H1 (cell line): ENCODE results near the gene FBXW5. TPM values are rescaled to one million over a fixed set of nuclear protein-coding genes. Genes with fewer than 3 reads are reported as not detected.

Experiments used
- CTCF ChIA-PET: fragments of 300-600 bp; sonication (Branson Sonifier 250); formaldehyde crosslinking; loops from one replicate; lab custom pipeline; 2021; ENCODE audit not compliant: partially characterized antibody; lab: Charles Lee
- POLR2A ChIA-PET: fragments of 300-600 bp; sonication (Branson Sonifier 250); formaldehyde crosslinking; loops from one replicate; lab custom pipeline; 2021; ENCODE audit warnings: inconsistent platforms; ENCODE audit not compliant: partially characterized antibody; lab: Charles Lee
- DNase-seq, 2 experiments: peaks; one replicate each; pipeline versions ENCODE4 v3.0.0 to v3.0.0-alpha.2; 2010 to 2022; ENCODE audit warnings: low spot score in 2 of 2, low read depth in 1 of 2, mixed read lengths in 1 of 2
- FAIRE-seq: peaks from 2 replicates; lab custom pipeline; 2011; peaks lifted over from hg19 to GRCh38; lab: Jason Lieb, UNC
- H2AFZ ChIP-seq: 2 replicates; pipeline ENCODE4 v1.8.1; 2012; ENCODE audit warnings: low read length, inconsistent platforms
- H2AK5ac ChIP-seq: 2 replicates; pipeline ENCODE4 v1.6.1; 2013; ENCODE audit warnings: low read depth, low read length
- H2BK120ac ChIP-seq: replicated peaks from 2 replicates; pipeline ENCODE3; 2013; ENCODE audit warnings: low read depth, low read length, inconsistent platforms
- H2BK12ac ChIP-seq: 2 replicates; pipeline ENCODE4 v1.6.1; 2013; ENCODE audit warnings: low read depth, low read length
- H2BK15ac ChIP-seq: 2 replicates; pipeline ENCODE4 v1.6.1; 2013; ENCODE audit warnings: low read length
- H2BK20ac ChIP-seq: 2 replicates; pipeline ENCODE4 v1.6.1; 2013; ENCODE audit warnings: low read length
- H2BK5ac ChIP-seq: 2 replicates; pipeline ENCODE4 v1.6.1; 2013; ENCODE audit warnings: low read depth, low read length
- H3K14ac ChIP-seq: 2 replicates; pipeline ENCODE4 v1.6.1; 2013; ENCODE audit warnings: inconsistent platforms; ENCODE audit not compliant: insufficient read length
- H3K18ac ChIP-seq: 2 replicates; pipeline ENCODE4 v1.6.1; 2013; ENCODE audit warnings: low read length; ENCODE audit errors: extremely low read depth
- H3K23ac ChIP-seq: 2 replicates; pipeline ENCODE4 v1.6.1; 2013; ENCODE audit warnings: inconsistent platforms; ENCODE audit not compliant: insufficient read length
- H3K23me2 ChIP-seq: 2 replicates; pipeline ENCODE4 v1.6.1; 2013; ENCODE audit warnings: low read depth, low read length
- H3K27ac ChIP-seq: 2 replicates; pipeline ENCODE4 v1.6.1; 2011; ENCODE audit warnings: low read depth, low read length, inconsistent platforms
- H3K27me3 ChIP-seq, 4 experiments: replicated peaks in 1 of 4; 1 replicate in 1 of 4; 2 replicates in 3 of 4; pipeline versions ENCODE4 v1.6.1 to v1.8.1; 2011 to 2013; ENCODE audit warnings: low read length in 3 of 4, mild to moderate bottlenecking in 3 of 4, inconsistent platforms in 2 of 4, mixed read lengths in 2 of 4, moderate library complexity in 1 of 4; ENCODE audit not compliant: control insufficient read depth in 3 of 4, insufficient read depth in 3 of 4; ENCODE audit errors: extremely low read depth in 1 of 4
- H3K36me3 ChIP-seq, 4 experiments: 2 replicates each; pipeline versions ENCODE4 v1.6.1 to v1.8.1; 2011 to 2013; ENCODE audit warnings: mild to moderate bottlenecking in 4 of 4, low read length in 3 of 4, moderate library complexity in 2 of 4, control low read depth in 1 of 4, inconsistent platforms in 1 of 4; ENCODE audit not compliant: insufficient read depth in 4 of 4, control insufficient read depth in 2 of 4
- H3K4ac ChIP-seq: replicated peaks from 2 replicates; pipeline ENCODE3; 2013; ENCODE audit warnings: low read length, low read depth, mixed read lengths, inconsistent platforms; ENCODE audit not compliant: insufficient read length
- H3K4me1 ChIP-seq, 4 experiments: replicated peaks in 1 of 4; 1 replicate in 1 of 4; 2 replicates in 3 of 4; pipeline versions ENCODE4 v1.6.1 to v1.8.1; 2011 to 2013; ENCODE audit warnings: low read length in 3 of 4, inconsistent platforms in 2 of 4, mixed read lengths in 1 of 4; ENCODE audit not compliant: insufficient read depth in 4 of 4, control insufficient read depth in 3 of 4
- H3K4me2 ChIP-seq, 2 experiments: 2 replicates each; pipeline versions ENCODE4 v1.6.1 to v1.8.1; 2011 to 2013; ENCODE audit warnings: low read depth in 2 of 2, low read length in 2 of 2, control low read depth in 1 of 2, inconsistent platforms in 1 of 2, mild to moderate bottlenecking in 1 of 2; ENCODE audit not compliant: insufficient read depth in 1 of 2
- H3K4me3 ChIP-seq, 4 experiments: fragments of 200-600, 300-600 bp in 1 of 4; sonication (generic), shearing (Covaris generic), sonication (Bioruptor Twin) in 1 of 4; 2 replicates each; pipeline versions ENCODE4 v1.5.1 to v1.8.1; 2011 to 2016; ENCODE audit warnings: low read length in 4 of 4, low read depth in 3 of 4, control low read depth in 2 of 4, inconsistent platforms in 2 of 4, mild to moderate bottlenecking in 2 of 4, mixed read lengths in 1 of 4, moderate library complexity in 1 of 4; ENCODE audit not compliant: insufficient read depth in 2 of 4; ENCODE audit errors: extremely low read depth in 1 of 4
- H3K56ac ChIP-seq: replicated peaks from 2 replicates; pipeline ENCODE3; 2013; ENCODE audit warnings: low read depth, mild to moderate bottlenecking, mixed read lengths, low read length, inconsistent platforms; ENCODE audit not compliant: insufficient read length
- H3K79me1 ChIP-seq: 2 replicates; pipeline ENCODE4 v1.6.1; 2013; ENCODE audit warnings: low read depth, low read length, control low read depth
- H3K79me2 ChIP-seq, 2 experiments: 2 replicates each; pipeline versions ENCODE4 v1.6.1 to v1.8.1; 2012 to 2013; ENCODE audit warnings: low read length in 2 of 2, mild to moderate bottlenecking in 2 of 2, inconsistent platforms in 1 of 2; ENCODE audit not compliant: insufficient read depth in 2 of 2, control insufficient read depth in 1 of 2
- H3K9ac ChIP-seq, 4 experiments: replicated peaks in 1 of 4; 1 replicate in 1 of 4; 2 replicates in 3 of 4; pipeline versions ENCODE4 v1.6.1 to v1.8.1; 2011 to 2013; ENCODE audit warnings: low read depth in 3 of 4, low read length in 3 of 4, control low read depth in 2 of 4, mild to moderate bottlenecking in 2 of 4, moderate library complexity in 2 of 4, inconsistent platforms in 1 of 4; ENCODE audit errors: extremely low read depth in 1 of 4
- H3K9me3 ChIP-seq, 2 experiments: 2 replicates each; pipeline versions ENCODE4 v1.6.1 to v1.8.1; 2012 to 2013; ENCODE audit warnings: mild to moderate bottlenecking in 2 of 2, moderate library complexity in 2 of 2, control low read depth in 1 of 2, inconsistent platforms in 1 of 2, low read depth in 1 of 2, low read length in 1 of 2, mixed read lengths in 1 of 2; ENCODE audit not compliant: insufficient read depth in 2 of 2
- H4K20me1 ChIP-seq, 2 experiments: replicated peaks in 1 of 2; 2 replicates each; pipeline versions ENCODE3 to v1.8.1; 2011 to 2013; ENCODE audit warnings: inconsistent platforms in 2 of 2, low read length in 2 of 2, mild to moderate bottlenecking in 1 of 2; ENCODE audit not compliant: insufficient read depth in 2 of 2, control insufficient read depth in 1 of 2
- H4K5ac ChIP-seq: 2 replicates; pipeline ENCODE4 v1.6.1; 2013; ENCODE audit warnings: low read length, low read depth, mixed read lengths, inconsistent platforms; ENCODE audit not compliant: insufficient read length
- H4K8ac ChIP-seq: 2 replicates; pipeline ENCODE4 v1.8.0; 2013; ENCODE audit warnings: mild to moderate bottlenecking, moderate library complexity, low read length, inconsistent platforms; ENCODE audit not compliant: insufficient read depth; ENCODE audit errors: extremely low read depth
- H4K91ac ChIP-seq: replicated peaks from 2 replicates; pipeline ENCODE3; 2013; ENCODE audit warnings: low read length, mixed read lengths, inconsistent platforms; ENCODE audit not compliant: insufficient read length
- CHD1 ChIP-seq: IDR thresholded peaks from 2 replicates; pipeline ENCODE4 v1.6.1; 2012; ENCODE audit warnings: low read depth, low read length, improper control_type of control experiment
- CHD2 ChIP-seq: IDR thresholded peaks from 2 replicates; pipeline ENCODE4 v1.6.1; 2012; ENCODE audit warnings: low read length, improper control_type of control experiment
- CREB1 ChIP-seq: IDR thresholded peaks from 2 replicates; pipeline ENCODE4 v1.6.1; 2012; ENCODE audit warnings: inconsistent platforms
- EP300 ChIP-seq, 2 experiments: IDR thresholded peaks; 1 replicate in 1 of 2; 2 replicates in 1 of 2; pipeline ENCODE4 v1.6.1; 2011 to 2012; ENCODE audit warnings: low read depth in 2 of 2, low read length in 2 of 2, mild to moderate bottlenecking in 2 of 2, borderline replicate concordance in 1 of 2, inconsistent platforms in 1 of 2, moderate library complexity in 1 of 2
- EZH2 ChIP-seq: fragments of 200-600 bp; sonication (generic); IDR thresholded peaks from 2 replicates; pipeline ENCODE4 v1.7.1; 2012; ENCODE audit warnings: low read depth, mild to moderate bottlenecking, moderate library complexity, low read length, inconsistent platforms; ENCODE audit not compliant: severe bottlenecking
- HDAC2 ChIP-seq, 2 experiments: fragments of 300-600 bp in 1 of 2; sonication (generic) in 1 of 2; IDR thresholded peaks; 2 replicates each; pipeline ENCODE4 v1.6.1; 2011 to 2012; ENCODE audit warnings: low read depth in 2 of 2, low read length in 2 of 2, mild to moderate bottlenecking in 2 of 2, moderate library complexity in 2 of 2, borderline replicate concordance in 1 of 2, inconsistent platforms in 1 of 2
- KDM5A ChIP-seq: fragments of 200-600 bp; IDR thresholded peaks from 2 replicates; pipeline ENCODE4 v1.7.1; 2012; ENCODE audit warnings: mild to moderate bottlenecking, low read length, inconsistent platforms, mixed read lengths
- MAX ChIP-seq: IDR thresholded peaks from 2 replicates; pipeline ENCODE4 v1.6.1; 2012; ENCODE audit warnings: inconsistent platforms
- RAD21 ChIP-seq, 2 experiments: IDR thresholded peaks in 1 of 2; conservative IDR thresholded peaks in 1 of 2; 2 replicates each; pipeline ENCODE4 v1.6.1; 2011; ENCODE audit warnings: low read depth in 2 of 2, low read length in 2 of 2, improper control_type of control experiment in 1 of 2, inconsistent platforms in 1 of 2, mild to moderate bottlenecking in 1 of 2, moderate library complexity in 1 of 2
- SIRT6 ChIP-seq: IDR thresholded peaks from one replicate; pipeline ENCODE4 v1.7.1; 2012; ENCODE audit warnings: low read length, inconsistent platforms
- SIX5 ChIP-seq: IDR thresholded peaks from 2 replicates; pipeline ENCODE4 v1.6.1; 2011; ENCODE audit warnings: mild to moderate bottlenecking, low read depth, low read length
- TAF1 ChIP-seq: IDR thresholded peaks from 2 replicates; pipeline ENCODE4 v1.6.1; 2011; ENCODE audit warnings: mild to moderate bottlenecking, low read depth, low read length
- WGBS, 2 experiments: shearing (Covaris generic) in 1 of 2; methylation state at CpG; one replicate each; pipeline versions ENCODE4 v1.1.6 to v1.1.7; 2013 to 2015; ENCODE audit warnings: low lambda C conversion rate in 2 of 2, mixed read lengths in 2 of 2, inconsistent platforms in 1 of 2, low coverage in 1 of 2, missing lambda C conversion rate in 1 of 2; ENCODE audit not compliant: insufficient replicate concordance in 2 of 2, insufficient coverage in 1 of 2, insufficient read length in 1 of 2; ENCODE audit errors: extremely low coverage in 1 of 2, missing lambda C conversion rate in 1 of 2; 5-methylcytosine and 5-hydroxymethylcytosine counted together
- polyA plus RNA-seq, 7 experiments: library from polyadenylated mRNA; depleted of rRNA in 3 of 7; stranded (reverse) in 5 of 7; unstranded in 2 of 7; fragments of >200 nt in 5 of 7; fragments of 200-250 nt in 2 of 7; gene quantifications; 1 replicate in 5 of 7; 2 replicates in 1 of 7; 4 replicates in 1 of 7; pipeline versions ENCODE4 v1.2.1 to v1.2.3, GENCODE V29; 2011 to 2013; ENCODE audit warnings: missing spikeins in 2 of 7, mixed read lengths in 2 of 7
- total RNA-seq: library from RNA; stranded (reverse); fragmentation: NEBNext Ultra II Directional; extraction: Animal tissue kit (Norgen Biotek cat#: 25700); gene quantifications from 2 replicates; pipeline ENCODE4 v1.2.1, GENCODE V29; 2021

Gene FBXW5
- total and polyA plus RNA-seq, 2 of the 8 experiments (the other 6 are each of a cell fraction or from before 2014, with no cell fraction given): 49.0 to 71.0 TPM

DNA sequence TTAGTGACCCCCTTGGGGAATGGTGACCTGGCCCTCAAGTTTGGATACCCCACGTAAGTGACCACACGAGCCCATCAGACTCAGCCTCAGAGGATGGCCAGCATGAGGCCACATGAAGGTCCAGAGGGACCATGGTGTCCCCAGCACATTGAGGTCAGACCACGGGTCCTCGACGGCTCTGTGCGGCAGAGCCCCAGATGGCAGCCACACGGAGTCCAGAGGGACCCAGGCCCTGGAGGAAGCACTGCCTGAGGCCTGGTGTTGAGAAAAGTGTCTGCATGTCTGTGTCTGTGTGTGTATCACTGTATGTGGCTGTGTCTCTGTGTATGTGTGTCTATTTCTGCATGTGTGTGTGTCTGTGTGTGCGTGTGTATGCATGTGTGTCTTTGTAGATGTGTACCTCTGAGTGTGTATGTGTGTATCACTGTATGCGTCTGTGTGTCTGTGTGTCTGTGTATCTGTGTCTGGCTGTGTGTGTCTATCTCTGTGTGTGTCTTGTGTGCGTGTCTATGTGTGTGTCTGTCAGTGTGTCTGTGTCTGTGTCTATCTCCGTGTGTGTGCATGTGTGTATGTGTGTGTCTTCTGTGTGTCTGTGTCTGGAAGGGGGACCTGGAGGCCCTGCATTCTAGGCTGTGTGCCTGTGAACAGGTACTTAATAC is 39.2 kb upstream of the FBXW5 start:
- no peak for FAIRE-seq
- TF ChIP-seq SIX5 (no peak), HDAC2 (IDR thresholded peaks at IDR 0.05; ENCODE audit: borderline replicate concordance in 1 of 2, low read depth in 2 of 2, low read length in 2 of 2) (no peak), CHD1 (no peak), TAF1 (no peak), RAD21 (IDR thresholded peaks at IDR 0.05 in 1 of 2, conservative IDR thresholded peaks at IDR 0.05 in 1 of 2; ENCODE audit: low read depth in 2 of 2, low read length in 2 of 2) (no peak), CHD2 (no peak), MAX (no peak), EZH2 (no peak), EP300 (IDR thresholded peaks at IDR 0.05; ENCODE audit: borderline replicate concordance in 1 of 2, low read depth in 2 of 2, low read length in 2 of 2) (no peak), SIRT6 (no peak), KDM5A (no peak), CREB1 (no peak)

More for the DNA sequence above, 39.2 kb upstream of the FBXW5 start:
- Histone ChIP-seq H3K4me3 (no peak overlapping the region), H3K4ac (no peak overlapping the region), H3K56ac (no peak overlapping the region), H2AFZ (no peak overlapping the region), H3K4me1 (peaks cover 0 to 6% (median 4%) of the 10 kb centered on the region in 4 experiments; a peak in 4 of 7 replicates), H2BK120ac (no peak overlapping the region), H2BK5ac (no peak overlapping the region), H2AK5ac (peak overlapping the region; percentile 53; the same call in 1 of the 2 replicates), H4K8ac (no peak overlapping the region), H3K27me3 (peaks cover 13 to 38% (median 35%) of the 10 kb centered on the region in 4 experiments), H3K79me1 (no peaks in the 10 kb centered on the region), H3K23me2 (peaks cover 13% of the 10 kb centered on the region; the same call in 1 of the 2 replicates), H3K18ac (no peak overlapping the region), H2BK20ac (no peak overlapping the region), H3K79me2 (no peaks in the 10 kb centered on the region), H3K23ac (no peak overlapping the region), H3K4me2 (no peak overlapping the region), H3K36me3 (no peaks in the 10 kb centered on the region), H3K9ac (peak overlapping the region in 1 of 4 experiments; percentile 19; a peak in 1 of 7 replicates), H2BK15ac (0 out of 2 replicates have a peak overlapping the region, but pooled peaks have one; percentile 20), H3K14ac (no peak overlapping the region), H3K27ac (no peak overlapping the region), H4K5ac (no peak overlapping the region), H3K9me3 (no peaks in the 10 kb centered on the region), H4K20me1 (peaks cover 0 to 1% of the 10 kb centered on the region in 2 experiments), H4K91ac (peak overlapping the region; percentile 85), H2BK12ac (peak overlapping the region; percentile 12; the same call in 1 of the 2 replicates)
- no peak for DNase-seq
- POLR2A ChIA-PET: no interaction called here
- CTCF ChIA-PET: no interaction called here
- 84% methylated on average over 11 of the region's 11 CpGs; no CpG with 5 or more reads in 1 of the 2 experiments for WGBS, 2 experiments
